GM06990 (cell line): ENCODE data around the gene FBRS.

Source experiments
- DNase-seq: peaks from one replicate; pipeline ENCODE4 v3.0.0-alpha.2; 2011; ENCODE audit not compliant: insufficient read length; ENCODE audit errors: extremely low read depth
- H3K27me3 ChIP-seq: replicated peaks from 2 replicates; pipeline ENCODE4 v1.6.0; 2011; ENCODE audit warnings: low read length; ENCODE audit not compliant: control insufficient read depth, insufficient read depth
- H3K36me3 ChIP-seq: 2 replicates; pipeline ENCODE4 v1.5.1; 2011; ENCODE audit warnings: low read length; ENCODE audit not compliant: control insufficient read depth, insufficient read depth
- H3K4me3 ChIP-seq: replicated peaks from 2 replicates; pipeline ENCODE4 v1.5.1; 2011; ENCODE audit warnings: low read depth, mild to moderate bottlenecking, control low read depth, low read length
- TF ChIP-seq, protein P1 (sequence below): IDR thresholded peaks from 2 replicates; pipeline ENCODE4 v1.5.1; 2011; ENCODE audit warnings: low read length, control low read depth, mild to moderate bottlenecking, inconsistent platforms; ENCODE audit not compliant: insufficient read depth, poor library complexity, severe bottlenecking

FBRS gene

DNA sequence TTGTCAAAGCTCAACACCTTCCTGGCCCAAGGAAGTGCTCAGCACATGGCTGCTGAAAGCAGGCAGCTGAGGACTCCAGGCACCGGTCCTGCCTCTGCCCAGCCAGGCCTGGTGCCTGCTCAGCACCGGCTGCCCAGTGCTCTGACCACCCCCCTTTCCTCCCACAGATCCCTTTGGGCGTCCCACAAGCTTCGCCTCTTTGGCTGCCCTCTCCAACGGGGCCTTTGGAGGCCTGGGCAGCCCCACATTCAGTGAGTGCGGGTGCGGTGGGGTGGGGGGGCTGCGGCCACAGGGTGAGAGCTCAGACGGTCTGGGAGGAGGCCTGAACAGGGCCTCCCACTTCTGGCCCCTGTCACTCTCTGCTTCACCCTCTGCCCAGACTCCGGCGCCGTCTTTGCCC, 10.2 kb downstream of the FBRS start:
- TF ChIP-seq, protein P1, sequence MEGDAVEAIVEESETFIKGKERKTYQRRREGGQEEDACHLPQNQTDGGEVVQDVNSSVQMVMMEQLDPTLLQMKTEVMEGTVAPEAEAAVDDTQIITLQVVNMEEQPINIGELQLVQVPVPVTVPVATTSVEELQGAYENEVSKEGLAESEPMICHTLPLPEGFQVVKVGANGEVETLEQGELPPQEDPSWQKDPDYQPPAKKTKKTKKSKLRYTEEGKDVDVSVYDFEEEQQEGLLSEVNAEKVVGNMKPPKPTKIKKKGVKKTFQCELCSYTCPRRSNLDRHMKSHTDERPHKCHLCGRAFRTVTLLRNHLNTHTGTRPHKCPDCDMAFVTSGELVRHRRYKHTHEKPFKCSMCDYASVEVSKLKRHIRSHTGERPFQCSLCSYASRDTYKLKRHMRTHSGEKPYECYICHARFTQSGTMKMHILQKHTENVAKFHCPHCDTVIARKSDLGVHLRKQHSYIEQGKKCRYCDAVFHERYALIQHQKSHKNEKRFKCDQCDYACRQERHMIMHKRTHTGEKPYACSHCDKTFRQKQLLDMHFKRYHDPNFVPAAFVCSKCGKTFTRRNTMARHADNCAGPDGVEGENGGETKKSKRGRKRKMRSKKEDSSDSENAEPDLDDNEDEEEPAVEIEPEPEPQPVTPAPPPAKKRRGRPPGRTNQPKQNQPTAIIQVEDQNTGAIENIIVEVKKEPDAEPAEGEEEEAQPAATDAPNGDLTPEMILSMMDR = no peak
- Histone ChIP-seq H3K27me3 (no peaks in the 10 kb centered on the region), H3K4me3 (no peak overlapping the region), H3K36me3 (peaks cover 51% of the 10 kb centered on the region)
- DNase-seq = no peak

GRCh38 chr16:30669026-30669902, 11.0 kb downstream of the FBRS start:
- no peak for DNase-seq
- peaks cover 48% of the 10 kb centered on the region for H3K36me3 ChIP-seq
- H3K4me3 ChIP-seq = no peak overlapping the region
- TF ChIP-seq, protein P1 = no peak
- no peaks in the 10 kb centered on the region for H3K27me3 ChIP-seq

DNA sequence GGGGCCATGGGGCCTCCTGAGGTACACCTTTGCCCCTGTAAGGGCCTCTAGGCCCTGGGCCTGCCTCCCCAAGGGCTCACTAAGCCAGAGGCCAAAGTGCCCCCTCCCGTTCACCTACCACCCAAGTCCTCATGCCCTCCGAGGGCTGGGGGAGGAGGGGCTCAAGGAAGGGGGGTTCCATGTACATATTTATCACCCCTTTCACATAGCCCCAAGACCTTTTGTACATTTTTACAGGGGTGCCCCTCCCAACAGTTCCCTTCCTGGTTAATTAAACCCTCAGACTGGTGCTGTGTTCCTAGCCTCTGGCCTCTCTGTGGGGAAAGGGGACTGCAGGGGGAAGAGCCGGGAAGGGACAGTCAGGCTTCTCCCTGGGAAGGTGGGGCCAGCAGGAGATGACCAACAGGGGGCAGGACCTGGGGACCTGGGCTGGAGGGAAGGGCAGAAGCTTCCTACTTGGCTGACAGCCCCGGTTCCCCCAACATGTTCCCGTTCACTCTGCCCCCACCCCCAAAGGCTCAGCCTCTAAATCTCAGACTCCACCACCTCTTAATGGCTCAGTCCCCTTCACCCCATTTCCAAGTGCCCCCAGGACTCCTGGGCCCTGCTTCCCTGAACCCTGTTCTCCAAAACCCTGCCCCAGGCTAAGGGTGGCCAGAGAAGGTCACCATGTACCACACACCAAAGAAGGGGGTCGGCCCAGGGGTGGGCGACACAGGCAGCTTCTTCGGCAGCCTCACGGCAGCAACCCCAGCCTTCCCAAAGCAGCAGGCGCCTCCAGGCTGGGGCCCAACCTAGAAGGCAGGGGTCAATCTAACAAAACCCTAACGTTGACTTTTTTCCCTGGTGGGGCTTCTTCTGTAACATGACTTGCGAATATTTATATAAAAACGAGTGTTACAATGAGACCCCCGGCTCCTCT, 11.9 kb downstream of the FBRS start:
- Histone ChIP-seq H3K4me3 (no peak overlapping the region), H3K36me3 (peaks cover 40% of the 10 kb centered on the region), H3K27me3 (no peaks in the 10 kb centered on the region)
- TF ChIP-seq, protein P1 = no peak
- no peak for DNase-seq

GRCh38 chr16:30675143-30675542, 16.9 kb downstream of the FBRS start:
- TF ChIP-seq, protein P1 = no peak
- no peak for DNase-seq
- Histone ChIP-seq H3K36me3 (peaks cover 4% of the 10 kb centered on the region), H3K27me3 (no peaks in the 10 kb centered on the region), H3K4me3 (no peak overlapping the region)

- Histone ChIP-seq H3K4me3 (no peak overlapping the region), H3K36me3 (no peaks in the 10 kb centered on the region), H3K27me3 (no peaks in the 10 kb centered on the region)
- TF ChIP-seq, protein P1 = no peak
- DNase-seq = no peak
Observed at GRCh38 chr16:30677931-30678585, 19.8 kb downstream of the FBRS start.
